HT1080 (cell line): ENCODE measurements around the gene PTPRN2. TPM values are rescaled to one million over a fixed set of nuclear protein-coding genes. Genes with fewer than 3 reads are reported as not detected.
"Not testable (repeated sequence)": the region's sequence is repeated elsewhere in the genome, so short reads cannot be mapped to it uniquely, and the experiment has no call there.

ENCODE experiments used
- DNase-seq: peaks from one replicate; pipeline ENCODE4 v3.0.0-alpha.2; 2015; ENCODE audit warnings: low read depth
- total RNA-seq: library from RNA; depleted of rRNA; stranded (reverse); fragments of >200 nt; shearing (Covaris generic); gene quantifications from 2 replicates; pipeline ENCODE4 v1.2.3, GENCODE V29; 2014

Gene PTPRN2
- total RNA-seq, 1 experiment from 2014 or later: 0.31 TPM

DNA sequence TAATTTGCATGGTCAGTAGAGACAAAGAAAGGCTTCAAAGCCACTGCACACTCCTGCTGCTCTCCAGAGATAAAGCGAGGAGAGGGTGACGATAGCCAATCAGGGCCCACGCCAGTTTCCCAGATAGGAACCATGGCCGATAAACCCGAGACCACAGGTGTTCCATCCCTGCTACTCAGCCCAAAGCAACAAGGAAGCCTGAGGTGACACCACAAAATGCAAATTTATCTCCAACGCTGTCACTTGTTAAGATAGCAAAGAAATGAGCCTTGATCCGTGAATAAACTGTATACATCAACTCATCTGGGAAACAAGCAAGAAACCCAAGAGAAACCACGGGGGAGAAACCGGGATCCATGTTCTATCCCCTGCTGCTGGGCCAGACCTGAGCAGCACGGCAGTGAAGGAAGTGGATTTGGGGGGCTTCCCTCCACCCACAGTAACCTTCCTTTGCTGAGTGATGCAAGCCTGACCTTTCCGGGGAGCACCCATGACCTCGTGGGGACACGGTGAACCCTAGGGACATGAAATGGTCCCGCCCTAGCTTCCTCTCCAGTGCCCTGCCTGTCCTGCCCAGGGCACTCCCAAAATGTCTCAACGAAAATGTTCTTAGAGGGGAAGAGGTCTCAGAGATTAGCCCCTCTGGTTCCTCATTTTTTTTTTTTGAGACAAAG, 164.6 kb downstream of the PTPRN2 start:
- DNase-seq: no peak

DNA sequence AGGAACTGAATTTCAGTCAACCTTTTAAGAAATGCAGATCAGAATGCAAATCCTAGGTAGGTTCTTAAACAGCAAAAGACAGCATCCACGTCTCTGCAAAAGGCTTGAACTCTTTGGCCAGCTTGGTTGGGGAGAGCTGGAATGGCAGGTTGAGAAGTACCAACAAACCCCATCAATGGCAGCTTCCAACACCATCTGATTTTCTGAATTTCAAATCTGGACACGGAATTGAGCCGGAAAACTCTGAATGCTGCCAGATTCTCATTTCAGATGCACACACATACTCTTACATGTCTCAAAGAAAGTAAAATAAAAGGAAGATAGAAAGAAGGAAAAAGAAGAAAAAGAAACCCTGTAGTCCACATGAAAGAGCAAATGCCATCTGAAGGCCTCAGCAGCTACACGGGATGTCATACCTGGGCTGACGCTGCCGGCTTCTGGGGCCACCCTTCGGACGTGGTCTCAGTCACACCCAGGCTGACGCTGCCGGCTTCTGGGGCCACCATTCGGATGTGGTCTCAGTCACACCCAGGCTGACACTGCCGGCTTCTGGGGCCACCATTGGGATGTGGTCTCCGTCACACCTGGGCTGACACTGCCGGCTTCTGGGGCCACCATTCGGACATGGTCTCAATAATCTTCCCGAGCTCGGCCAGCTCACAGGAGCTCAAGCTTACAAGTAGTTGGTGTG, 165.3 kb downstream of the PTPRN2 start:
- no peak for DNase-seq

DNA sequence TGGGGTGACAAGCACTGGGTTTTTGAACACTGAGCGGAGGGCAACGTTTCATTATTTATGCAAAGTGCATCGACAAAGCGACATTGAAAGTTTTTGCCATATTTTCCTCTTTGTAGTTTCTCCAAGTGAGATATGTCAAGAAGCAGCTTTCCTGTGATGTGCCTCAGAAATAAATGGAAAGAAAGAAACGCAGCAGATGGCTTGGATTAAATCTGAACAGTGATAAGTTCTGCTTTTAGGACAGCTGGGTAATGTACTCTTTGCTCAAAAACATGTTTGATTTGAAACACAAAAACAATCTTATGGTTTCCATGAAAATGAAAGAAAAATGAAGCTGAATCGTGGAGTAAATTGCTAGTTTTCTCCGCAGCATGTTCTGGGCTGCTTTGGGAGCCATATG, 166.3 kb downstream of the PTPRN2 start:
- DNase-seq: no peak

DNA sequence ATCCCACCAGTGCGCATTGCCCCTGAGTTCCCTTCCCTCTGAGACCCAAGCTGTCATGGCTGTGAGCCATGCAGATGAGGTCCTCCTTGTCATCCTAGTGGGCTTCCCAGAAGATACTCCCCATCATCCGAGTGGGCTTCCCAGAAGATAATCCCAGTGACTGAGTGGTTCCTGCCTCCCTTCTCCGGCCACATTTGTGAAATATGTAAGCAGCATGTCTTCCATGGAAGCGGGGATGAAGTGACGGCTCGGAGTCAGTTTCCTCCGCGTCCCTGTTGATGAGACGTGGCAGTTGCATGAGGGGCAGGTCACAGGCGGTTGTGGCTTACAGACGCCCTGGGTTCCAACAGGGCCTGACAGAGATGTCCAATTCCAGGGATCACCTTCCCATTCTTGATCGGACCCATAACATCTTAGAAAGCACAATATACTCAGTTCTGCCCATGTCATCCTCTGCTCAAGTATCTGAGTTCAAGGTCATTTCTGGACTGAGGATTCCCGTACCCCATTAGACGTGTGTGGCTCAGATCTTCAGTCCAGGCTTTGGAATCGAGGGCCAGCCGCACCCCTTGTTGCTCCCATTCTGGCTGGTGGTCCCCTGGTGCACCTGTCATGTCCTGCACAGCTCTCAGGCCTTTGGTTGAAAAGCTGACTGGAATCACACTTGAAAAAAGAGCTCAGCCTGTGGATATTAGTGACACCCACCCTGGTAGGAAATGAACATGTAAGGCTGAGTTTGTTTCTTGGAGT, 166.9 kb downstream of the PTPRN2 start:
- DNase-seq: no peak

DNA sequence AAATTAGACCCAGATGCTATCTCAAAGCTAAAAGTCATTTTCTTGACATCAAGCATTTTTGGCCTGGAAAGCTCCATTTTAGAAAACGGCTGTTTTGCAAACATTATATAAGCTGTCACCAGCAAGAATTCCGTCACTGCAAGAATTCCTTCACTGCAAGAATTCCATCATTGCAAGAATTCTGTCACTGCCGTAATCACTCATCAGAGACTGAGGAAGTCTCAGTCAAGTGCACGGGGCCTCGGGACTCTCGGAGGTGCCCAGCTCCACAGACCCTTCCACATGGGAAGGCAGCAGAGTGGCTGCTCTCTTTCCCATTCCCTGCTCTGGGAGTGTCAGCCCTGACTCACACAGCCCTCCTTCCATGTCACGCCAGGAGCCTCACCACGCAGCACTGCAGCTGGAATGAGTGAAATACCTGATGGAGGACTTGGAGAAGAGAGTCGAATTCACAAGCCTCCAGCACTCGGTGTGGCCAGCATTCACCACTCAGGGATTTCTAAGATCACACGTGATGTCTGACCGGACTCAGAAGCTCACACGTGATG, 168.3 kb downstream of the PTPRN2 start:
- DNase-seq: no peak

DNA sequence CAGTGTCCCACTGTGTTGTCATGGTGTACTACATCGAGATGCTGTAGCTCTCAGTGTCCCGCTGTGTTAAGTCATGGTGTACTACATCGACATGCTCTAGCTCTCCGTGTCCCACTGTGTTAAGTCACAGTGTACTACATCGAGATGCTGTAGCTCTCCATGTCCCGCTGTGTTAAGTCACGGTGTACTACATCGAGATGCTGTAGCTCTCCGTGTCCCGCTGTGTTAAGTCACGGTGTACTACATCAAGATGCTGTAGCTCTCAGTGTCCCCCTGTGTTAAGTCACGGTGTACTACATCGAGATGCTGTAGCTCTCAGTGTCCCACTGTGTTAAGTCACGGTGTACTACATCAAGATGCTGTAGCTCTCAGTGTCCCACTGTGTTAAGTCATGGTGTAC, 169.2 kb downstream of the PTPRN2 start:
- not testable (repeated sequence) for DNase-seq

DNA sequence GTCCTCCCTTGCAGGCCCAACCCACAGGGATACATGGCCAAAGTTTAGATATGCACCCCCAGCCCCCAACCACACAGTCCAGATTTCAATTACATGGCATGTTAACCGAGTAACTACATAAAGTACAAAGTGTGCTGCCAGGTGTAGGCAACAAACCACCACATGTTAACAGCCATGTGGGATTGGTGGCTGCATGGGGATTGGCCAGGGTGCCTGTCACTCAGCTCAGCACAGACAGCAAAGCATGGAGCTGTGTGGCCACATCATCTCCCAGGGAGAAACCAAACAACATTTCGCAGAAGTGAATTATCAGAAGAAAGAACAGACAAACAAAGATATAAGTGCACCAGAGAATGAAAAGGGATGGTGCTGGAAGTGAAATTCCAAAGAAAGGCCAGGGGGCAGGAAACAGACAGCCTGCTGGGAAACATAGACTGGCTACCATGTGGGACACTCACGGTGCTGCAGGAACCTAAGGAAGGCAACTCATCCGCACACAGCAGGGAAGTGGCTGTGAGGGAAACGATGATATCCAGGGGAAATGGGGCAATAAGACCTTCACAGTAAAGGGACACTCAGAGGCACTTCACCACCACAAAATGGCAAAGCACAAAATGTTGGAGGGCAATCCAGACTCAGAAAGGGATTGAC, 171.2 kb downstream of the PTPRN2 start:
- no peak for DNase-seq

DNA sequence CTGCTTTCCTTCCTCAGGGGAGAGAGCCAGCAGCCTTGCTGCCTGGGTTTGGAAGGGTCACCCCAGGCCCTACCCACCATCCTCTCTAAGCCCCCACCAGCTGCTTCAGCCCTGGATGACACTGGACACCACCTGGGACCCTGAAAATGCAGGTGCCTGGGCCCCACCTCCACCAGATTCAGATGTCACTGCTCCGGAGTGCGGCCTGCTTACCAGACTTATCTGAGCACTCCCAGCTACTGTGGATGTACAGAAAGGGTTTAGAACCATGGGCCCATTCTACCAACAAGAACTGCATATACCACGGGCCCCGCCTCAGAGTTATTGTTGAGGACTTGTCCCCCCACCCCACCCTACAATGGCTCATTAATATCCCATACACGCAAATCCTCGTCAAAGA, 172.3 kb downstream of the PTPRN2 start:
- DNase-seq: no peak

DNA sequence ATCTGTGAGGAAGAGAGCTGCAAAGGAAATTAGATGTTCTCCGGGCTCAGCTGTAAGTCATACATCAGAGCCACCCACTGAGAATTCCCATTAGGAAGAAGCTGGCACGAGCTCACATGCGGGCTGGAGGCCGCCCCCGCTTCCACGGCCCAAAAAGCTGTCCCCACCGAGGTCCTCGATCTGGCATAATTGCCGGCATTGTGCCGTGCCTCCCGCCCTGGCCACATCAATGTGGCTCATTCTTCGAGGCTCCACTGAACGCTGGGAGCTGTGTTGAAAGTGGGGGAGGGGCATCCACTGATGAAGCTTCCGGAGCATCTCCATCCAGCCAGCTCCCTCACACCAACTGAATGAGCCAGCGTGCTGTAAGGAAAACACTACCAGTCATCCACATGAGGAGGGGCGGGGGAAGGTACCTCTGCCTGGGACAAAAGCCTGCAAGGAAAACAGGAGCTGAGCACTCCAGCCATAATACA, 173.1 kb downstream of the PTPRN2 start:
- peak; percentile 21 for DNase-seq

DNA sequence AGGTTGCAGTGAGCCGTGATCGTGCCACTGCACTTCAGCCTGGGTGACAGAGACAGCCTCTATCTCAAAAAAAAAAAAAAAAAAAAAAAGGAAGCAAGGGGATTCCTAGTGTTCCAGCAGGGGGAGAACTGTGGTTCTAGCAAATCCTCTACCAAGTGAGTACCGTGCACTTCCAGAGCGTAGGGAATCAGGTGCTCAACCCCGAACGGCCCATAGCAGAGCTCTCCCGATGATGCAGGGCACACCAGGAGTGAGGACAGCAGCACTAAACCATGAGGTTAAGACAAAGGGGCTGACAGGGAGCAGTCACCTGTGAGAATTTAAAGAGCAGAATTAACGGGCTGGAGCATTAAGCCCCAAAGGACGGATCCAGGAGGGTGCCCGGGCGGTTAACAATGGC, 173.6 kb downstream of the PTPRN2 start:
- no peak for DNase-seq

DNA sequence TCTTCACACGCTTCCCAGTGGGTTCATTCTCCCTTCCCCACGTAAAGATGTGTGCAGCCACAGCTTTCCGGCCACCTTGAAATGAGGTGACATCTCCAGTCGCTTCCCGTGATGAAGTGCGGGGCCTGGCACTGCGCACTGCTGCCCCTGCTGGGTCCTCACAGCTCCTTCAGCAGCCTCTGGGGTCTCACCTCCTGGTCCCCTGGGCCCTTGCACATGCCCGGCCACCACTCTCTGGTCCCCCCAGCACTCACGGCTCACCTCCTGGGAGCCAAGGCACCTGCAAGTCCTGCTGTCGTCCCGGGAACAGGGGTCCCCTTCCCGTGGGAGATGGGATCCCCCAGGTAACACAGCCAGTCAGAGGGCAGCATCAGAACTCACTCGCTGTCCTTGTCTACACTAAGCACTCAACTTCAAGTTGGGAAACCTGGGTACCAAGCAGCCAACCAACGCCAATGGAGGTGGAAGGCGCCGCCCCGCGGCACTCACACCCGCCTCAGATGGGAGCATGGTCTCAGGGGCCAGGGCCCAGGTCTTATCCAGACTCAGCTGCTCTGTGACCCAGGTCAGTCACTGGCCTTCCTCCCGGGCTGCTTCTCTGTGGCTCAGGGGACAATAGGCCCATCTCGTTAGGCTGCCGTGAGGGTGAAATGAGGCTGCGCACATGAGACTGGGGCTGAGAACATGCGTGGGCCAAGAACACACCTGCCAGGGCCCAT, 176.2 kb downstream of the PTPRN2 start:
- DNase-seq: no peak

DNA sequence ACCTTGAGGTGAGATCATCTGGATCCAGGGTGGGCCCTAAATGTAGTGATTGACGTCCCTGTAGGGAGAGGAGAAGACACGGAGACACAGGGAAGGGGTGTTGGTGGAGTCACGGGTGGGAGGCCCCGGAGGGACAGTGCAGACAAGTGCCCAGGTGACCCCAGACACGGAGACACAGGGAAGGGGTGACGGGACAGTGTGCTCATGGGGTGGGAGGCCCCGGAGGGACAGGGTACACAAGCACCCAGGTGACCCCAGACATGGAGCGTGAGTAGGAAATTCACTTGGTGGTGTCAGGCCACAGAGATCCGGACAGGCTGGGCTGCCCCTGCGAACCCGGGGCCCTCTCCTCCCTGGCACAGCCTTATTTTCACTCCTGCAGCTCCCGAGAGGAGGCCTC, 176.9 kb downstream of the PTPRN2 start:
- DNase-seq: no peak

DNA sequence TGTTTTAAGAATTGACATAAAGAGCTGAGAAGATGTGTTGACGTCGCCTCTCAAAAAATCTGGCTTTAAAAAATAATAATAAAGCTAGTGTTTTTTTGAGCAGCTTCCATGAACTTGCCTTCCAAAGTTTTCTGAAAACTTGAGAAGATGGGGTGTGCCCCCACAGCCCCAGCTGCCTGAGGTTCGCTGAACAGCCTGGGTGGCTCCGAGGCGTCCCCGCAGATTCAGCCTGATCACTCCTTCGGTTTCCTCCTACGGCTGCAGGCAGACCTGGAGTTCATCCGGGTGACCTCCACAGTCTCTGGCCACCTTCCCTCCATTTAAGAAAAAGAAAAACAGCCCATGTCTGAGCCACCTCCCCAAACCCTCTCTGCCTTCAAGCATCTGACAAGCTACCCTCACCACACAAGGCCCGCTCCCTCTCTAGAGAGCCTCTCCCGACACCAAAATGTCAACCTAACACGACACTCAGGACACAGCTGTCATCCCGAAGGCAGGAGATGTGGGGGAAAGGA, 177.8 kb downstream of the PTPRN2 start:
- DNase-seq: no peak

DNA sequence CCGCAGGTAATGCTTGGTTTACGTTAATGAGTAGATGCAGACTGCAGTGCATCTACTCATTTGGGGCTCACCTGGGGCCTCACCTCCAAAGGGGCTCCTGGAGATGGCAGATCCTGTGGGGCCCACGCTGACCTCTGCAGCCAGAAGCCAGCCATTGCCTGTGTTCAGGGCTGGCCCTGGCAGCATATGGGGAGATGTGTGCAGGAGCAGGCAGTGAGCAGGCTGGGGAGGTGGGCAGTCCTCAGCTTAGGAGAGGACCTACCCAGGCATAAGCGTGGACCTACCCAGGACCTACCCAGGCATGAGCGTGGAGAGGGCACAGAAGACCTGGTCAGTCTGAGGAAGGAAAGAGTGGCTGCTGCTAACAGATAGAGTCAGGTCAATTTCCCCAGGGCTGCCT, 178.5 kb downstream of the PTPRN2 start:
- no peak for DNase-seq

DNA sequence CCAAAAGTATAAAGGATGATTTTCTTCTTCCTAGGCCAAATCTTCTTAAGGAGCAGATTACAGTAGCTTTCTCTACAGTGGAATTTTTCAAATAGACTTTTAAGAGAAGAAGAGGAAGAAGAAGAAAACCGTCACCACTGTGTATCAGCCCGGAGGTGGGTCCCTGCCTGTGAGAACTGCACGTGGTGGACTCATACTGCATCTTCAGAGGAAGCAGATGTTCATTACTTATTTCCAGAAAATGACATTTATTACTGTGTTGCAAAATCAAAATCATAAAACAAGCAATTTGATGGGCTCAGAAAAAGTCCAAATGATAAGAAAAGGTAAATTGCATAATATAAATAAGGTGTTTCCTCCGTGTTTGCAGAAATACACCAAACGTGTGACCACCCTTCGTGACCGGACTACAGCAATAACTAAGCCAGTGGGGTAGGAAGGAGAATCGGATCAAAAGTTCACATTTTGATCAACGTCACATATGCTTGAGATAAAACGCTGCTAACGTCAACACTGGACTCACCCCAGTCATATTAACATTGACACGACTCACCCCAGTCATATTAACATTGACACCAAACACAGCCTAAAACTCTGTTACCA, 179.2 kb downstream of the PTPRN2 start:
- DNase-seq: no peak

DNA sequence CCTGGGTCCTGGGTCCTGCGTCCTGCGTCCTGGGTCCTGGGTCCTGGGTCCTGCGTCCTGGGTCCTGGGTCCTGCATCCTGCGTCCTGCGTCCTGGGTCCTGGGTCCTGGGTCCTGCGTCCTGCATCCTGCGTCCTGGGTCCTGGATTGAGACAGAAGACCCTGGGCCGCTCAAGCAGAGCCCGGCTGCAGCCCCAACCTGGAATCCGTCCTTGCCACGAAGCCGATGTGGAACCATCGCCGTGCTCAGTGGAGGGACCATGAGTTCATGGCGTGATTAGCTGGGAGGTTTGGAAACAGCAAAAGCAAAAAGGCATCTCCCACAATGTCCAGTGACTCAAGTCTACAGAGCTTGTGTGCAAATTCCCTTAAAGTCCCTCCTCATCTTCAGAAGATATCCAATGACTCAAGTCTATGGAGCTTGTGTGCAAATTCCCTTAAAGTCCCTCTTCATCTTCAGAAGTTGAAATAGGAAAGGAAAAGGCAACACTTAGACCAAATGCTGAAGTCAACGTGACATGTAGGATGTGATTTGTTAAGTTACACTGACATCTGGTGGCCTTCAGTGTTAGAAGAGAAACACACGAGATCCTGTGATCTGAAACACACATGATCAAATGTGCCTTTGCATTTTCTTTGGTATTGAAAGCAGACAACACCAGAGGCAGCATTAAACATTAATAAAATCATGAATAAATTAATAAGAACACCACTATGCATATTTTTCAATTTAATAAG, 179.9 kb downstream of the PTPRN2 start:
- DNase-seq: peak; percentile 27

DNA sequence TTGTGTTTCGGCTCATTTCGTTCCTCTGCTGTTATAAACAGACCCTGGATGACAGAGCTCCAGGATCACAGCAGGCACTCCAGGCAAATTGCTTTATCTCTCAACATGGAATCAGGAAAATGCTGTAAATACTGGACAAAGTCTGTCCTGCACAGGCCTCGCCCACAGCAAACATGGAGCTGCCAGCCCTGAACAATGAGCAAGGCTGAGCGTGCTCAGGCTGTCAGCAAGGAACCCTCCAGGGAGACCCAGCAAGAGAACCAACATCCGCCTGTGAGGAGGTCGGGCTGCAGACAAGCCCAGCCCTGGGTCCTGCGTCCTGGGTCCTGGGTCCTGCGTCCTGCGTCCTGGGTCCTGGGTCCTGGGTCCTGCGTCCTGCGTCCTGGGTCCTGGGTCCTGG, 180.8 kb downstream of the PTPRN2 start:
- DNase-seq: no peak

DNA sequence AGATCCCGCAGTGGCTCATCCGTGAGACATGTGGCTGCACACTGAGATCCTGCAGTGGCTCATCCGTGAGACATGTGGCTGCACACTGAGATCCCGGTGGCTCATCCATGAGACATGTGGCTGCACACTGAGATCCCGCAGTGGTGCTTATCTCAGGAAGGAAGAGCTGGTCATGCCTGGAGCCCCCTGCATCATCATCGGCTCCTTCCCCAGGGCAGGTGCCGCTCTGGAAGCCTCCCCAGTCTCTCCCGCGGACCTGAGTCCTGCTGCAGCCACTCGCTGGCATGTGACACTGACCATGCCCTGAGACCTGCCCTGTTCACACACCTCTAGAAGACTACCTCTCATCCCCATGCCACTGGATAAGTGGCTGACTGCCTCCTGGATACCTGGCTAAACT, 181.3 kb downstream of the PTPRN2 start:
- no peak for DNase-seq

DNA sequence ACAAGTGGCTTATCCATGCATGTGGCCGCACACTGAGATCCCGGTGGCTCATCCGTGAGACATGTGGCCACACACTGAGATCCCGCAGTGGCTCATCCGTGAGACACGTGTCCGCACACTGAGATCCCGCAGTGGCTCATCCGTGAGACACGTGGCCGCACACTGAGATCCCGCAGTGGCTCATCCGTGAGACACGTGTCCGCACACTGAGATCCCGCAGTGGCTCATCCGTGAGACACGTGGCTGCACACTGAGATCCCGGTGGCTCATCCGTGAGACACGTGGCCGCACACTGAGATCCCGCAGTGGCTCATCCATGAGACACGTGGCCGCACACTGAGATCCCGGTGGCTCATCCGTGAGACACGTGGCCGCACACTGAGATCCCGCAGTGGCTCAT, 181.9 kb downstream of the PTPRN2 start:
- DNase-seq: not testable (repeated sequence)

DNA sequence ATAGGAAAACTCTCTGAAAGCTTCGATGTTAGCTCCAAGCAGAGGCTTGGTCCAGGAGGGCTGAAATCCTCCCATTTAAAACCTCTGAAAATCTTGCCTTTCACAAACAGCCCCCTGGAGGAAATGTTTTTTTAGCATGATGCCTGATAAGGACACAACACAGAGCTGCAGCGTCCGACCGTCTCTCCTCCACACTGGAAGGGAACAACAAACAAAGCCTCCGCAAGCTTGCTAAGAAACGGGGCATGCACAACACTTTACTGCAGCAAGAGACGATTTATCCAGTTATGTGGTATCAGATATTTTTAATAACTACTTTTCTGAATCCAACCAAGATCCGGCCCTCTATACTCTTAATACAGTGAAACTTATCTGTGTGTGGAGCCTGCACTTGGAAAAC, 182.3 kb downstream of the PTPRN2 start:
- DNase-seq: no peak
